Astrocyte (in vitro differentiated cells and primary cell): Measurements from ENCODE around the gene DNAH17. TPM values are rescaled to one million over a fixed set of nuclear protein-coding genes. Genes with fewer than 3 reads are reported as not detected.

Source experiments
- DNase-seq: peaks from one replicate; pipeline ENCODE4 v3.0.0-alpha.2; 2010; ENCODE audit warnings: low read depth
- FAIRE-seq: peaks from 2 replicates; lab custom pipeline; 2011; peaks lifted over from hg19 to GRCh38; lab: Jason Lieb, UNC
- H2AFZ ChIP-seq: 2 replicates; pipeline ENCODE4 v1.6.0; 2012; ENCODE audit warnings: low read depth, low read length, inconsistent platforms
- H3K27ac ChIP-seq: 2 replicates; pipeline ENCODE4 v1.5.1; 2011; ENCODE audit warnings: low read depth, low read length, inconsistent platforms
- H3K27me3 ChIP-seq: 2 replicates; pipeline ENCODE4 v1.6.0; 2011; ENCODE audit warnings: low read length, inconsistent platforms; ENCODE audit not compliant: insufficient read depth
- H3K36me3 ChIP-seq: 2 replicates; pipeline ENCODE4 v1.5.1; 2011; ENCODE audit warnings: low read length, inconsistent platforms; ENCODE audit not compliant: insufficient read depth
- H3K4me1 ChIP-seq: 2 replicates; pipeline ENCODE4 v1.5.1; 2011; ENCODE audit warnings: low read length, inconsistent platforms; ENCODE audit not compliant: insufficient read depth
- H3K4me2 ChIP-seq: 2 replicates; pipeline ENCODE4 v1.6.0; 2012; ENCODE audit warnings: low read length, inconsistent platforms
- H3K4me3 ChIP-seq: 2 replicates; pipeline ENCODE4 v1.5.1; 2011; ENCODE audit warnings: low read depth, mild to moderate bottlenecking, low read length, inconsistent platforms; ENCODE audit not compliant: insufficient read depth
- H3K79me2 ChIP-seq: 2 replicates; pipeline ENCODE4 v1.6.0; 2012; ENCODE audit warnings: mild to moderate bottlenecking, low read length, inconsistent platforms; ENCODE audit not compliant: insufficient read depth
- H3K9ac ChIP-seq: 2 replicates; pipeline ENCODE4 v1.6.0; 2012; ENCODE audit warnings: mild to moderate bottlenecking, low read length, inconsistent platforms
- H3K9me3 ChIP-seq: 2 replicates; pipeline ENCODE4 v1.5.1; 2012; ENCODE audit warnings: low read depth, mild to moderate bottlenecking, low read length, inconsistent platforms; ENCODE audit not compliant: insufficient read depth
- H4K20me1 ChIP-seq: 2 replicates; pipeline ENCODE4 v1.6.0; 2012; ENCODE audit warnings: low read length, inconsistent platforms; ENCODE audit not compliant: insufficient read depth
- H3K27ac Mint-ChIP-seq: one replicate; pipeline ENCODE4 v1.8.0; 2021; ENCODE audit warnings: mild to moderate bottlenecking, mixed read lengths; ENCODE audit not compliant: unreplicated experiment
- H3K27me3 Mint-ChIP-seq: one replicate; pipeline ENCODE4 v1.8.0; 2021; ENCODE audit warnings: low read depth, mixed read lengths; ENCODE audit not compliant: unreplicated experiment
- H3K36me3 Mint-ChIP-seq: one replicate; pipeline ENCODE4 v1.8.0; 2021; ENCODE audit warnings: low read depth, mixed read lengths; ENCODE audit not compliant: unreplicated experiment
- H3K4me1 Mint-ChIP-seq: one replicate; pipeline ENCODE4 v1.8.0; 2021; ENCODE audit warnings: low read depth, mixed read lengths; ENCODE audit not compliant: unreplicated experiment
- H3K4me3 Mint-ChIP-seq: one replicate; pipeline ENCODE4 v1.8.0; 2021; ENCODE audit warnings: mild to moderate bottlenecking, moderate library complexity, mixed read lengths; ENCODE audit not compliant: unreplicated experiment
- H3K9me3 Mint-ChIP-seq: one replicate; pipeline ENCODE4 v1.8.0; 2021; ENCODE audit warnings: mild to moderate bottlenecking, mixed read lengths; ENCODE audit not compliant: unreplicated experiment
- EZH2 ChIP-seq: IDR thresholded peaks from 2 replicates; pipeline ENCODE4 v1.6.1; 2012; ENCODE audit warnings: mild to moderate bottlenecking, low read length, inconsistent platforms; ENCODE audit not compliant: insufficient read depth
- total RNA-seq: library from RNA; stranded (reverse); gene quantifications from 2 replicates; pipeline ENCODE4 v1.2.1, GENCODE V29; 2021
- TF ChIP-seq, protein P1 (sequence below): IDR thresholded peaks from 2 replicates; pipeline ENCODE4 v1.5.1; 2011; ENCODE audit warnings: low read depth, mild to moderate bottlenecking, inconsistent platforms, low read length, moderate library complexity; ENCODE audit not compliant: insufficient read depth

Gene DNAH17
- total RNA-seq, 1 donor from 2014 or later, result 0.14 TPM

DNA sequence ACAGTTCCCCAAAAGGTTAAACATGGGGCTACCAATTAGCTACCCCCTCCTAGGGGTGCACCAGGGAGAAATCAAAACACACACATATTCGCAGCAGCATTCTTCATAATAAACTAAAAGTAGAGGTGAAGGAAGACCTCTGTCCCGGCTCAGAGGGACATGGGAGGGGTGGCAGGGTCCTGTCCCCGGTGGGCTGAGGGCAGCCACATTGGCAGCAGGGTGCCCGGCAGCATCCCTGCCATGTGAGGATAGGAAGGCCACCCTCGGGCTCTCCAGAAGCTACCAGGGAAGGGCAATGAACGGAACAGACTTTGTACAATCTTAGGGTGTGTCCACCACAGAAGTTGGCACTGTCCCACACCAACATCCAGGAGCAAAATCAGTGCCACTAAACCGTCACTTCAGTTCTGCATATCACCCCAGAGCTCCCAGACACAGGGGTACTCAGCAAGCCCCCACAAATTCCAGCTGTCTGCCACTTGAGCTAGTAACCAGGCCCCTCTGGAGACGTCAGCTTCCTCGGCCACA is 3.1 kb upstream of the DNAH17 start:
- Histone ChIP-seq H4K20me1 (no peaks in the 10 kb centered on the region), H3K4me3 (no peak overlapping the region), H3K9ac (no peak overlapping the region), H3K27ac (no peak overlapping the region), H3K4me2 (no peak overlapping the region), H3K36me3 (no peaks in the 10 kb centered on the region), H3K79me2 (no peaks in the 10 kb centered on the region), H3K4me1 (no peaks in the 10 kb centered on the region), H2AFZ (no peak overlapping the region), H3K27me3 (no peaks in the 10 kb centered on the region), H3K9me3 (no peaks in the 10 kb centered on the region)
- Mint-ChIP-seq H3K4me3 (no peak overlapping the region), H3K9me3 (peaks cover 4% of the 10 kb centered on the region), H3K27ac (no peak overlapping the region), H3K27me3 (peaks cover 35% of the 10 kb centered on the region), H3K4me1 (no peaks in the 10 kb centered on the region), H3K36me3 (no peaks in the 10 kb centered on the region)
- TF ChIP-seq EZH2, result no peak
- TF ChIP-seq, protein P1, sequence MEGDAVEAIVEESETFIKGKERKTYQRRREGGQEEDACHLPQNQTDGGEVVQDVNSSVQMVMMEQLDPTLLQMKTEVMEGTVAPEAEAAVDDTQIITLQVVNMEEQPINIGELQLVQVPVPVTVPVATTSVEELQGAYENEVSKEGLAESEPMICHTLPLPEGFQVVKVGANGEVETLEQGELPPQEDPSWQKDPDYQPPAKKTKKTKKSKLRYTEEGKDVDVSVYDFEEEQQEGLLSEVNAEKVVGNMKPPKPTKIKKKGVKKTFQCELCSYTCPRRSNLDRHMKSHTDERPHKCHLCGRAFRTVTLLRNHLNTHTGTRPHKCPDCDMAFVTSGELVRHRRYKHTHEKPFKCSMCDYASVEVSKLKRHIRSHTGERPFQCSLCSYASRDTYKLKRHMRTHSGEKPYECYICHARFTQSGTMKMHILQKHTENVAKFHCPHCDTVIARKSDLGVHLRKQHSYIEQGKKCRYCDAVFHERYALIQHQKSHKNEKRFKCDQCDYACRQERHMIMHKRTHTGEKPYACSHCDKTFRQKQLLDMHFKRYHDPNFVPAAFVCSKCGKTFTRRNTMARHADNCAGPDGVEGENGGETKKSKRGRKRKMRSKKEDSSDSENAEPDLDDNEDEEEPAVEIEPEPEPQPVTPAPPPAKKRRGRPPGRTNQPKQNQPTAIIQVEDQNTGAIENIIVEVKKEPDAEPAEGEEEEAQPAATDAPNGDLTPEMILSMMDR, result no peak
- DNase-seq (no peak), FAIRE-seq (no peak)

DNA sequence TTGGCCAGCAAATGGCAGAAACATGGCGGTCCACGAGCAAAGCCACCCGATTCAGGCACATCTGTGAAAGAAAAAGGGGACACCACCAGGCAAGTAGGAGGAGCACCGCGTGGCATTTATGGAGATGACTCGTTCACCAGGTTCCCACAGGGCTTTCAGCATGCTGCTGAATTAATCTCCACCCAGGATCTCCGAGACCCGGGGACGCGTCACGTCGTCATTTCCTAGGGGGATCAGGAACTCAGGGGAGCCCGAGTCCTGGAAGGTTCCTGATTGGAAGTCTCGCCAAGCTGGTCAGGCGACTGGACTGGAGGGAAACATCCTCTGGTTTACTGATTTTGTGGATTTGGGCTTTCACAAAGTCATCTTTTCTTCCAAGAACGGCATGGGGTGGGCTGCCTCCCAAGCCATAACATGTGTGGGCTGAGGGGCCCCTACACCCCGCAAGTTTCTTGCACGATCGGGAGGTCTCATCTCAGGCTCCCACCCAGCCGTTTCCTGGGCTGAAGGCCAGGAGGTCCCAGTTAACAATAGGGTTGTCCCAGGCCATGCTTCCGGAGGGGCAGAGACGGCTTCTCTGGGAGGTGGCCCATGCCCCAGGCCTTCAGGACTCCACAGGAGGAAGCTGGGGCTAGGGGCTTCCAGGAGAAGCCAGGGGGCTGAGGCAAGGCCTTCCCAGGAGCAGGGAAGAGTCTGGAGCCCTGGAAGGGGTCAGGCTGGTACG is 645 bp downstream of the DNAH17 start:
- Histone ChIP-seq H3K4me1 (no peaks in the 10 kb centered on the region), H3K36me3 (no peaks in the 10 kb centered on the region), H3K9me3 (no peaks in the 10 kb centered on the region), H3K9ac (no peak overlapping the region), H3K4me2 (no peak overlapping the region), H4K20me1 (no peaks in the 10 kb centered on the region), H2AFZ (no peak overlapping the region), H3K4me3 (no peak overlapping the region), H3K79me2 (no peaks in the 10 kb centered on the region), H3K27me3 (no peaks in the 10 kb centered on the region), H3K27ac (no peak overlapping the region)
- H3K27me3 Mint-ChIP-seq, result peaks cover 33% of the 10 kb centered on the region
- FAIRE-seq (no peak), DNase-seq (no peak)
- H3K27ac Mint-ChIP-seq, result no peak overlapping the region
- H3K36me3 Mint-ChIP-seq, result no peaks in the 10 kb centered on the region
- no peaks in the 10 kb centered on the region for H3K9me3 Mint-ChIP-seq
- no peak for TF ChIP-seq EZH2
- TF ChIP-seq, protein P1, result no peak
- no peaks in the 10 kb centered on the region for H3K4me1 Mint-ChIP-seq
- H3K4me3 Mint-ChIP-seq, result no peak overlapping the region

DNA sequence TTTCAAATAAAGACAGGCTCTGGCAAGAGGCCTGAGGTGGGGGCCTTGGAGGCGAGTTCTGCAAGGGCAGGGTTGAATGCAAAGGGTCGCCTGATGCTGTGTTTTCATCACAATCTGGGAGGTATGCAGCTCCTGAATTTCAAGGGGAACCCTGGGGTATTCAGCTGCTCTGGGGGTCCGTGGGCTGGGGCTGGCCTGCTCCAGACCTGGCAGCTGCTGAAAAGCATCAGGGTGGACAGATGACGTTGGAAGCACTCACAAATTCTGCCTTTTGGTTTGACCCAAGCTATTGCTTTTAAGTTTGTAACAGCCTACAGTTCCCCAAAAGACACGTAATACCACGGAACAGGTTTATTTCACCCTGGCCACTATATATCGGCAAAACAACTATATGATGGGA is 1.3 kb downstream of the DNAH17 start:
- Mint-ChIP-seq H3K4me3 (no peak overlapping the region), H3K27ac (no peak overlapping the region), H3K27me3 (peaks cover 31% of the 10 kb centered on the region), H3K36me3 (no peaks in the 10 kb centered on the region), H3K9me3 (no peaks in the 10 kb centered on the region), H3K4me1 (no peaks in the 10 kb centered on the region)
- DNase-seq (no peak), FAIRE-seq (no peak)
- Histone ChIP-seq H3K36me3 (no peaks in the 10 kb centered on the region), H3K9ac (no peak overlapping the region), H3K4me3 (no peak overlapping the region), H3K79me2 (no peaks in the 10 kb centered on the region), H3K27ac (no peak overlapping the region), H3K4me2 (no peak overlapping the region), H2AFZ (no peak overlapping the region), H3K4me1 (no peaks in the 10 kb centered on the region), H3K9me3 (no peaks in the 10 kb centered on the region), H3K27me3 (no peaks in the 10 kb centered on the region), H4K20me1 (no peaks in the 10 kb centered on the region)
- TF ChIP-seq, protein P1, result no peak
- TF ChIP-seq EZH2, result no peak
